Glutamatergic neuron (in vitro differentiated cells): ENCODE results near the gene SPPL3. TPM values are rescaled to one million over a fixed set of nuclear protein-coding genes. Genes with fewer than 3 reads are reported as not detected.

Experiments
- DNase-seq: peaks from one replicate; pipeline ENCODE4 v3.0.0; 2022
- H3K27ac Mint-ChIP-seq: one replicate; pipeline ENCODE4 v1.8.0; 2020; ENCODE audit warnings: mild to moderate bottlenecking, mixed read lengths, inconsistent platforms; ENCODE audit not compliant: unreplicated experiment
- H3K27me3 Mint-ChIP-seq: one replicate; pipeline ENCODE4 v1.8.0; 2020; ENCODE audit warnings: mild to moderate bottlenecking, moderate library complexity, mixed read lengths, inconsistent platforms; ENCODE audit not compliant: unreplicated experiment
- H3K36me3 Mint-ChIP-seq: one replicate; pipeline ENCODE4 v1.8.0; 2020; ENCODE audit warnings: mild to moderate bottlenecking, mixed read lengths, inconsistent platforms; ENCODE audit not compliant: unreplicated experiment
- H3K4me1 Mint-ChIP-seq: one replicate; pipeline ENCODE4 v1.8.0; 2020; ENCODE audit warnings: mild to moderate bottlenecking, low read depth, mixed read lengths, inconsistent platforms; ENCODE audit not compliant: unreplicated experiment
- H3K4me3 Mint-ChIP-seq: one replicate; pipeline ENCODE4 v1.8.0; 2020; ENCODE audit warnings: mild to moderate bottlenecking, mixed read lengths, inconsistent platforms; ENCODE audit not compliant: unreplicated experiment
- H3K9me3 Mint-ChIP-seq: one replicate; pipeline ENCODE4 v1.8.0; 2020; ENCODE audit warnings: mild to moderate bottlenecking, moderate library complexity, mixed read lengths, inconsistent platforms; ENCODE audit not compliant: unreplicated experiment
- total RNA-seq: library from RNA; stranded (reverse); fragmentation: NEBNext Ultra II Directional; extraction: Animal tissue kit (Norgen Biotek cat#: 25700); gene quantifications from one replicate; pipeline ENCODE4 v1.2.1, GENCODE V29; 2021; ENCODE audit not compliant: unreplicated experiment
- TF ChIP-seq, protein P1 (sequence below): fragments of 200-600 bp; sonication (generic); IDR thresholded peaks from one replicate; pipeline ENCODE4 v1.5.0; 2021; ENCODE audit not compliant: partially characterized antibody, unreplicated experiment

Gene SPPL3
- total RNA-seq, 1 donor from 2014 or later, result 53.4 TPM

GRCh38 chr12:120832737-120833136, 71.4 kb downstream of the SPPL3 start:
- TF ChIP-seq, protein P1, sequence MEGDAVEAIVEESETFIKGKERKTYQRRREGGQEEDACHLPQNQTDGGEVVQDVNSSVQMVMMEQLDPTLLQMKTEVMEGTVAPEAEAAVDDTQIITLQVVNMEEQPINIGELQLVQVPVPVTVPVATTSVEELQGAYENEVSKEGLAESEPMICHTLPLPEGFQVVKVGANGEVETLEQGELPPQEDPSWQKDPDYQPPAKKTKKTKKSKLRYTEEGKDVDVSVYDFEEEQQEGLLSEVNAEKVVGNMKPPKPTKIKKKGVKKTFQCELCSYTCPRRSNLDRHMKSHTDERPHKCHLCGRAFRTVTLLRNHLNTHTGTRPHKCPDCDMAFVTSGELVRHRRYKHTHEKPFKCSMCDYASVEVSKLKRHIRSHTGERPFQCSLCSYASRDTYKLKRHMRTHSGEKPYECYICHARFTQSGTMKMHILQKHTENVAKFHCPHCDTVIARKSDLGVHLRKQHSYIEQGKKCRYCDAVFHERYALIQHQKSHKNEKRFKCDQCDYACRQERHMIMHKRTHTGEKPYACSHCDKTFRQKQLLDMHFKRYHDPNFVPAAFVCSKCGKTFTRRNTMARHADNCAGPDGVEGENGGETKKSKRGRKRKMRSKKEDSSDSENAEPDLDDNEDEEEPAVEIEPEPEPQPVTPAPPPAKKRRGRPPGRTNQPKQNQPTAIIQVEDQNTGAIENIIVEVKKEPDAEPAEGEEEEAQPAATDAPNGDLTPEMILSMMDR, result no peak
- H3K9me3 Mint-ChIP-seq, result no peaks in the 10 kb centered on the region
- no peak overlapping the region for H3K4me3 Mint-ChIP-seq
- no peaks in the 10 kb centered on the region for H3K27me3 Mint-ChIP-seq
- H3K36me3 Mint-ChIP-seq, result no peaks in the 10 kb centered on the region
- DNase-seq, result no peak
- H3K4me1 Mint-ChIP-seq, result peaks cover 11% of the 10 kb centered on the region
- no peak overlapping the region for H3K27ac Mint-ChIP-seq

- peaks cover 11% of the 10 kb centered on the region for H3K4me1 Mint-ChIP-seq
- no peaks in the 10 kb centered on the region for H3K9me3 Mint-ChIP-seq
- no peaks in the 10 kb centered on the region for H3K27me3 Mint-ChIP-seq
- DNase-seq, result no peak
- H3K36me3 Mint-ChIP-seq, result no peaks in the 10 kb centered on the region
- H3K27ac Mint-ChIP-seq, result no peak overlapping the region
- no peak overlapping the region for H3K4me3 Mint-ChIP-seq
- TF ChIP-seq, protein P1, result no peak
These were observed 72.4 kb downstream of the SPPL3 start for GRCh38 chr12:120831648-120832267.

DNA sequence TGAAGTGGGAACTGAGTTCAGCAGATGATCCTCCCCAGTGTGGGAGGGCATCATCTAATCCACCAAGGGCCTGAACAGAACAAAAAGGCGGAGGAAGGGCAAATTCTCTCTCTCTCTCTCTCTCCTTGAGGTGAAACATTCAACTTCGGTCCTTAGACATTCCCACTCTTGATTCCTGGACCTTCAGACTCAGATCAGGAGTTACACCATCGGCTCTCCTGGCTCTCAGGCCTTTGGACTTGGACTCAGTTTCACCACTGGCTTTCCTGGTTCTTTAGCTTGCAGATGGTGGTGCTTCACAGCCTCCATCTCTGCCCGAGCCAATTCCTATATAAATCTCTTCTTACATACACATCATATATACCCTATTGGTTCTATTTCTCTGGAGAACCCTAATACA, 73.2 kb downstream of the SPPL3 start:
- no peaks in the 10 kb centered on the region for H3K27me3 Mint-ChIP-seq
- H3K27ac Mint-ChIP-seq, result no peak overlapping the region
- DNase-seq, result no peak
- TF ChIP-seq, protein P1, result no peak
- peaks cover 11% of the 10 kb centered on the region for H3K4me1 Mint-ChIP-seq
- H3K4me3 Mint-ChIP-seq, result no peak overlapping the region
- no peaks in the 10 kb centered on the region for H3K9me3 Mint-ChIP-seq
- H3K36me3 Mint-ChIP-seq, result no peaks in the 10 kb centered on the region

- no peaks in the 10 kb centered on the region for H3K36me3 Mint-ChIP-seq
- DNase-seq, result no peak
- H3K4me1 Mint-ChIP-seq, result peaks cover 14% of the 10 kb centered on the region
- no peak overlapping the region for H3K4me3 Mint-ChIP-seq
- H3K9me3 Mint-ChIP-seq, result no peaks in the 10 kb centered on the region
- no peaks in the 10 kb centered on the region for H3K27me3 Mint-ChIP-seq
- no peak overlapping the region for H3K27ac Mint-ChIP-seq
- TF ChIP-seq, protein P1, result no peak
These were observed 73.9 kb downstream of the SPPL3 start for GRCh38 chr12:120830052-120830940.

DNA sequence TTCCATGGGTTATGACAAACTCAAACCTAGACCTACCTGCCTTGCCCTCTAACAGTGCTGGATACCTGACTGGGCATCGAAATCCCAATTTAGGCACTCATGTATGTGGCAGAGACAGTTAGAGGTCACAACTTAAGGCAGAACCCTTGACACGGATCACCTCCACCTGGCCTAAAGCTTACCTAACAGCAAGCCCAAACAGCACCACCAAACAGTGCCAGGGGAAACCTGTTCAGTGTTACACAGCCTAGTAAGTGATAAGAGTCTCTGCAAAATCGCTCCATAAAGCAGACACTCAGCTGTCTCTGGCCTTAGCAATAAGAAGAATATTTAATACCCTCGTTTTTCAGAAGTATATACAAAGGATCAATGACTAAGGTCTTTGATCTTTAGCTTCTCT, 77.8 kb downstream of the SPPL3 start:
- Mint-ChIP-seq H3K36me3 (no peaks in the 10 kb centered on the region), H3K9me3 (no peaks in the 10 kb centered on the region), H3K27me3 (no peaks in the 10 kb centered on the region), H3K4me3 (no peak overlapping the region), H3K27ac (no peak overlapping the region), H3K4me1 (peaks cover 14% of the 10 kb centered on the region)
- DNase-seq, result no peak
- TF ChIP-seq, protein P1, result no peak
